GM10266 (cell line): ENCODE results near the gene PPME1.

Experiments
- DNase-seq: peaks from one replicate; pipeline ENCODE4 v3.0.0; 2012; ENCODE audit errors: extremely low spot score
- CTCF ChIP-seq: IDR thresholded peaks from 2 replicates; pipeline ENCODE4 v1.5.1; 2012; ENCODE audit warnings: mild to moderate bottlenecking, low read depth; ENCODE audit not compliant: control insufficient read depth, insufficient read depth; ENCODE audit errors: missing control alignments

Gene PPME1

GRCh38 chr11:74284466-74284865, 113.4 kb downstream of the PPME1 start:
- TF ChIP-seq CTCF = no peak
- DNase-seq = no peak

GRCh38 chr11:74288161-74288560, 117.1 kb downstream of the PPME1 start:
- no peak for DNase-seq
- TF ChIP-seq CTCF = no peak

DNA sequence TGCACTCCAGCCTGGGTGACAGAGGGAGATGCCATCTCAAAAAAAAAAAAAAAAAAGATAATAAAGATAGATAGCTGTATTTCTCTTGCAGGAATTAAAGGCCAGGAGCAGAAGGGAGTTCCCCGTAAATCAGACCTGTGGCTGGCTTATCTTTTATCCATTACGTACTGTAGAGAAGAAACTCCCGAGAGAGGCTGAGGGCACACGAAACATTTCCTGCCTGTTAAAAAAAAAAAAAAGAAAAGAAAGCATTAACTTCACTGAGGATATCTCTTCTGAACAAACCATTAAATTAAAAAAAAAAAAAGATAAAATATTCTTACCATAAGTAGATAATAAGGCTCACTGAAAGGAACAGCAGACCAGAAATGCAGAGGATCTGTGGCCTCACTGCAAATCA, 117.8 kb downstream of the PPME1 start:
- TF ChIP-seq CTCF = no peak

DNA sequence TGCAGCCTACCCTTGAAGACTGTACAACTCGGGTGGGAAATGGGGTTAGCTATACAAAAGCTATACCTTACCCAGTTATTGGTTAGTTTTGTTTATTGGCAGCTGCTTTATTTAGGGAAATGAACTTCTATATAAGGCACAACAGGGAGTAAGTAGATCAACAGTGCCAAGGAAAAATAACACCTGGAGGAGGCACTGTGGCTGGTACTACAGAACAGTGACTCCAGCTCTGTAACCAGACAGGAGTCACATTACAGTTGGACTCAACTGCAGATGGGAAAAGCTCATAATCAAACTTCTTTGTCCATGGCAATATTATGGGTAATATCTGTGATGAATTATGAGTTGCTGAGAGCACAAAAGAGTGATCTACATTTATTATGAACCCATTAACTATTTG, 126.4 kb downstream of the PPME1 start:
- TF ChIP-seq CTCF = no peak
- DNase-seq = no peak

More for the DNA sequence above, 117.8 kb downstream of the PPME1 start:
- DNase-seq = no peak

GRCh38 chr11:74299015-74299414, 127.9 kb downstream of the PPME1 start:
- TF ChIP-seq CTCF = no peak
- no peak for DNase-seq
